LNCaP clone FGC (cell line): ENCODE results near the gene ATP10D.

Source experiments
- DNase-seq: peaks from one replicate; pipeline ENCODE4 v3.0.0-alpha.2; 2011; ENCODE audit warnings: low read depth
- H3K4me3 ChIP-seq: 2 replicates; pipeline ENCODE4 v1.5.1; 2011; ENCODE audit warnings: mild to moderate bottlenecking, low read depth, low read length, control low read depth
- CTCF ChIP-seq: IDR thresholded peaks from 2 replicates; pipeline ENCODE4 v1.5.1; 2012; ENCODE audit warnings: mild to moderate bottlenecking; ENCODE audit not compliant: control insufficient read depth, insufficient read depth; ENCODE audit errors: extremely low read depth

The ATP10D gene

GRCh38 chr4:47473141-47473750, 11.8 kb upstream of the ATP10D start:
- TF ChIP-seq CTCF: no peak
- H3K4me3 ChIP-seq: no peak overlapping the region
- no peak for DNase-seq

GRCh38 chr4:47474799-47475198, 10.3 kb upstream of the ATP10D start:
- no peak for DNase-seq
- TF ChIP-seq CTCF: no peak
- no peak overlapping the region for H3K4me3 ChIP-seq

GRCh38 chr4:47475411-47475810, 9.7 kb upstream of the ATP10D start:
- no peak for TF ChIP-seq CTCF
- no peak overlapping the region for H3K4me3 ChIP-seq
- no peak for DNase-seq

- no peak for DNase-seq
- no peak overlapping the region for H3K4me3 ChIP-seq
- no peak for TF ChIP-seq CTCF
Observed at GRCh38 chr4:47478804-47479203, 6.3 kb upstream of the ATP10D start.

- DNase-seq: no peak
- TF ChIP-seq CTCF: no peak
- no peak overlapping the region for H3K4me3 ChIP-seq
Observed at GRCh38 chr4:47482326-47482725, 2.7 kb upstream of the ATP10D start.

- TF ChIP-seq CTCF: no peak
- no peak overlapping the region for H3K4me3 ChIP-seq
- no peak for DNase-seq
Observed at GRCh38 chr4:47483745-47484144, 1.3 kb upstream of the ATP10D start.

- no peak for TF ChIP-seq CTCF
- no peak for DNase-seq
- H3K4me3 ChIP-seq: no peak overlapping the region
Observed at GRCh38 chr4:47484168-47484567, 907 bp upstream of the ATP10D start.
